HL-60 (cell line): Measurements from ENCODE around the gene DDRGK1.

Experiments used
- POLR2AphosphoS5 ChIP-seq: IDR thresholded peaks from 2 replicates; pipeline ENCODE4 v1.6.1; 2012; ENCODE audit warnings: low read depth
- TF ChIP-seq, protein P1 (sequence below): IDR thresholded peaks from one replicate; pipeline ENCODE4 v1.5.1; 2011; ENCODE audit warnings: low read length, control low read depth, inconsistent platforms; ENCODE audit not compliant: insufficient read depth

DNA sequence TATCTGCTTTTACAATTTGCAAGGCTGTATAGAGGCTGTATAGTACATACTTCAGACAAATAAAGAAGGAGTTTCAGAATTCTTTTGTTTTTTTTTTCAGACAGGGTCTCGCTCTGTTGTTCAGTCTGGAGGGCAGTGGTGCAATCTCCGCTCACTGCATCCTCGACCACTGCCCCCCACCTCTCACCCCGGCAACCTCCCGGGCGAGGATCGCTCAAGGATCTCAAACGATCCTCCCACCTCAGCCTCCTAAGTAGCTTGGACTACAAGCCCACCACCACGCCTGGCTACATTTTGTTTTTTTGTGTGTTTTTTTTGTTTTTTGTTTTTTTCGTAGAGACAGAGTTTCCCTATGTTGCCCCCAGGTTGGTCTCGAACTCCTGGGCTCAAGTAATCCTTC is 46.7 kb downstream of the DDRGK1 start:
- TF ChIP-seq, protein P1, sequence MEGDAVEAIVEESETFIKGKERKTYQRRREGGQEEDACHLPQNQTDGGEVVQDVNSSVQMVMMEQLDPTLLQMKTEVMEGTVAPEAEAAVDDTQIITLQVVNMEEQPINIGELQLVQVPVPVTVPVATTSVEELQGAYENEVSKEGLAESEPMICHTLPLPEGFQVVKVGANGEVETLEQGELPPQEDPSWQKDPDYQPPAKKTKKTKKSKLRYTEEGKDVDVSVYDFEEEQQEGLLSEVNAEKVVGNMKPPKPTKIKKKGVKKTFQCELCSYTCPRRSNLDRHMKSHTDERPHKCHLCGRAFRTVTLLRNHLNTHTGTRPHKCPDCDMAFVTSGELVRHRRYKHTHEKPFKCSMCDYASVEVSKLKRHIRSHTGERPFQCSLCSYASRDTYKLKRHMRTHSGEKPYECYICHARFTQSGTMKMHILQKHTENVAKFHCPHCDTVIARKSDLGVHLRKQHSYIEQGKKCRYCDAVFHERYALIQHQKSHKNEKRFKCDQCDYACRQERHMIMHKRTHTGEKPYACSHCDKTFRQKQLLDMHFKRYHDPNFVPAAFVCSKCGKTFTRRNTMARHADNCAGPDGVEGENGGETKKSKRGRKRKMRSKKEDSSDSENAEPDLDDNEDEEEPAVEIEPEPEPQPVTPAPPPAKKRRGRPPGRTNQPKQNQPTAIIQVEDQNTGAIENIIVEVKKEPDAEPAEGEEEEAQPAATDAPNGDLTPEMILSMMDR = no peak
- no peak for TF ChIP-seq POLR2AphosphoS5
